NCI-H446 (cell line): Measurements from ENCODE around the gene SCN2A.
A peak's percentile ranks its signal among the peaks of the same experiment; 100 is the strongest.
"Not testable (repeated sequence)": the region's sequence is repeated elsewhere in the genome, so short reads cannot be mapped to it uniquely, and the experiment has no call there.

ENCODE experiments used
- DNase-seq, 2 experiments: peaks; one replicate each; lab custom pipeline; 2025; lab: John Stamatoyannopoulos, UW

Gene SCN2A

DNA sequence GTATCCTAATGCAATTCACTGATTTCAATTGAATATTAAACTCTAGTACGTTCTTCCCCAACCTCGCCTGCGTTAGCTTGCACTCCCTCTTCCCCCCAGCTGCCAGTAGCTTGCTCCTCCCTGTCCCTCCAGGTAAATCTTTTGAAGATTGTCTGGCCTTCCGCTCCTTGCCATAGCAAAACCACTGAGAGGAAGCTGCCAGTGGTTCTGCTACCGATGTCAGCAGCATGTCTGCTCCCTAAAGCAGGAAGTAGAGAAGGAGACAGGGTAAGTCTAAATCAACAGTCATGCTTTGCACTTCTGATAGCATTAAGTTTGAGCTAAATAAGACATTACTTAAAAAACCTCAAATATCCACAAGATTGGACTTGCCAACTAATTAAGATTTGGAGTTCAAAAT is 89.1 kb downstream of the SCN2A start:
- DNase-seq, result no peak

DNA sequence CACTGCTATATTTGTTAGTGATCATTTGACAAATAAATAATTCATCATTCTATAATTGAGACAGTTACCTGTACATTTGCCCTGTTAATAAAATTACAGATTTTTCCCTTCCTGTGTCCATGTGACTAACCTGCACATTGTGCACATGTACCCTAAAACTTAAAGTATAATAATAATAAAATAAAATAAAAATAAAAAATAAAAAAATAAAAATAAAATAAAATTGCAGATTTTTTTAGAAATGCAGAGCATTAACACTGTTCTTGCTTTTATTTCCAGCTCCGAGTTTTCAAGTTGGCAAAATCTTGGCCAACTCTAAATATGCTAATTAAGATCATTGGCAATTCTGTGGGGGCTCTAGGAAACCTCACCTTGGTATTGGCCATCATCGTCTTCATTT is 105.1 kb downstream of the SCN2A start:
- not testable (repeated sequence) for DNase-seq

DNA sequence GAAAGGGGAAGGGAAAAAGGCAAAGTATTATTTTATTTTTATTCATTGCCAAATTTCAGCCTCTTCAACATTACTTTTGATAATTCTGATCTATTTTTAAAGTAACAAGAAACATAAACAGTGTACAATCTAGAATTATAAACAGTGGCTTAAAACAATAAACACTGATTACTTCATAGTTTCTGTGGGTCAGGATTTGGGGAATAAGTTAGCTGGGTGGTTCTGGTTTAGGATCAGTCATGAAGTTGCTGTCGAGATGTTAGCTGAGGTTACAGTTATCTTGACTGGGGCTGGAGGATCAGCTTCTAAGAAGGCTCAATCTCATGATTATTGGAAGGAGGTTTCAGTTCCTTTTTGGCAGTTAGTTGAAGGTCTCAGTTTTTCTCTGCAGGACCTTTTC is 109.2 kb downstream of the SCN2A start:
- no peak for DNase-seq

- DNase-seq, result no peak
Observed at GRCh38 chr2:165349181-165349580, 110.0 kb downstream of the SCN2A start.

DNA sequence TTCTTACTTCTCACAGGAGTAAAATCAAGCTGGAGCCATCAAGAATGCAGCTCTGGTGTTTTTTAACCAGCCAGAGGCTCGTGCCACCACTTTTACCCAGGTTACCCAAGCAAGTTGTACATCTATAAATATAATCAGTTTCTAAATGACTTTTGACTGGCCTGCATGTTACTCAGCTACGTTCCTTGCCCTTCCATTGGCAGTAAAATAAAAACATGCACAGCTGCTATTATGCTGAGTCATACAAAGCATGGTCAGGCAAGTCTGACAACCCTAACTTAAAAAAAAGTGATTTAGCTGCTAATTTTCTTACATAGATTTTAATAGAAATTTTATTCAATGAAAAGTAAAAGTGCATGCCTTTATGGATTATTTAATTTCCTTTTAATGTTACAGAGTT is 118.5 kb downstream of the SCN2A start:
- DNase-seq, result peak; percentile 32 to 79

DNA sequence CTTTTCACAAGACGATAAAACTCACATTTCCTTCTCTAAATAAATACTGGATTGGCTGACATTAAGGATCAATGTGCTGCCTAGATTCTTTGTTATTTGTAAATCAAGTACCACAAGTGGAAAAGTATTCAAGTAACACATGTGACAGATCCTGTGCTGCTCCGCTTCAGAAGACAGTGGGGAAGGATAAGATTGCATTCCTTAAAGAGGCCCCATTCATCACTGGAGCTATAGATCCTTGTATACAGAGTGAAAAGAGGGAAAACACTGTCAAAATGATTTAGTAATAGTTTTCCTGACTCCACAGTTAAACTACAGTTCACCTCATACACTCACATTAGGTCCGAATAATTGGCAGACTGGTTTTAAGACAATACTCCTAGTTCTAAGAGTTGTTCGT is 122.3 kb downstream of the SCN2A start:
- no peak for DNase-seq

DNA sequence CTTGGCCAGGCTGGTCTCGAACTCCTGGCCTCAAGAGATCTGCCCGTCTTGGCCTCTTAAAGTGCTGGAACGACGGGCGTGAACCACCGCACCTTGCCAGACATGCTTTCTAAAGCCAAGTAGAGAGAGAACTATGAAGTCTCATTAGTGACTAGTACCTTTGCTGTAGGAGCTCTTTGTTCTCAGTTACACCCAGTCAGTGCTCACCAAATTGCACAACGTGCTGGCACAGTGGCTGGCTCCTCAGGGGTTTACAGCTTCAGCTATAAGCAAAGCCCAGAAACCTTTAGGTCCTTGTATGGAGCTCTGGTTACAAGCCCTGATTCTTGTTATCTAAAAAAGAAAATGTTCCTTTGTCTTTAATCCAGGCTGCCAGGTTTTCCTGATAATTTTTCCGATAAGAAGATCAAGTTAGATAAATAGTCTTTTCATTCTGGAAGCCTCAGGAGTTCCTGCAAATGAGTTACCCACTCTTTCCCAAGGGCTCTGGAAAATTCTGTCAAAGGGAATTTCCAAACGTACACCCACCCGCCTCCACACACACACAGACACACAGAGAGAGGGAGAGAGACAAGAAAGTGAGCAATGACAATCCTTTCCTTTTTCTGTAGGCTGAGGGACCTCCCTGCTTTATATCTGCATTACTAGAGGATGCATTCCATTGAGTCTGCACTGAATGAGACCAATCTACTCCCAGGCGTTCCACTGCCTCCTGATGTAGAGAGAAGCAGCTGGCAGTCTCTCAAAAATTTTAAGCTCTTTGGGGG is 130.1 kb downstream of the SCN2A start:
- no peak for DNase-seq

GRCh38 chr2:165369898-165370296 is 130.7 kb downstream of the SCN2A start:
- no peak for DNase-seq

DNA sequence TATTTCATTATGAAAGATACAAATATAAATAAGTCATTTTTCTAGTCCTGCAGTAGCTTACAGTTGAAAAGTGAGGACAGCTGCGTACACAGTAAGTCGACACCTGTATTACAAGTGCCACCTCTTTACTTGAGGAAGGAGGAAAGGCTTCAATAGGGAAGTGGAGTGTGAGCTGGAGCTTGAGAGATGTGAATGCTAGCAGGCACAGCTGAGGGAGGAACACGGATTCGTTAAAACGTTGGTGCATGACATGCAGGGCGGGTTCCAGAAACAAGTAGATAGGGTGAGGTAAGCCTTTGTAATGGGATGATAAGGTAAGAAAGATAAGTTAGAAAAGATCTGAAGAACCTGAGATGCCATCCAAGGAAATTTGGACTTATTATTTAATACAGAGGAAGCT is 132.1 kb downstream of the SCN2A start:
- DNase-seq, result no peak

DNA sequence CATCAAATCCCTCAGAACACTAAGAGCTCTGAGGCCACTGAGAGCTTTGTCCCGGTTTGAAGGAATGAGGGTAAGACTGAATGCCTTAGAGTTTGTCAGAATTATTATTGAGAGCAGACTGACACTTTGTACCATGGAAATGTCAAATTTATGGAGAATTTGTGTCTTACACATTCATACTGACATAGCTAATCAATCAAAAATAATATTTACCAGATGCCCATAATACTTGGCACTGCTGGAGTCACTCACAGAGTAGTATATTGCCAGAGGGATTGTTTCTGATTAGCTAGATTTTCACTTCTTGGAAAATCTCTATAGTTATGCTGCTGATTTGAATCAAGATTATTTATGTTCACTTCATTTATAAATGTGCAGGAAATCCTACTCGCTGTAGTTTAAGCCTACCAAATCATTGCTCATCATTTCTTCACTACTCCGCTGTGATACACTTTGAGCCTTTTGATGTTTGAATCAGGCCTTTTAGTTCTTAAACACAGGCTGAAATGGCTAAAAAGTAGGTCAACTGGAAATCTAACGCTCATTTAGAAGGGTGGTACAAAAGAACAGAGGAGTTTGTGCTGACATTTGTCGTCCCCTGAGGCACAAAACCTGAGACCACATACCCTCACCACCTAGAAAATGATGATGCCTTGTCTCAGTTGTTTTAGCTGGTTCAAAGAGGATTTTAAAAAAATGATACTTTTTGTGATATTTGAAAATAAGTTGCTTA is 134.2 kb downstream of the SCN2A start:
- DNase-seq, result no peak

DNA sequence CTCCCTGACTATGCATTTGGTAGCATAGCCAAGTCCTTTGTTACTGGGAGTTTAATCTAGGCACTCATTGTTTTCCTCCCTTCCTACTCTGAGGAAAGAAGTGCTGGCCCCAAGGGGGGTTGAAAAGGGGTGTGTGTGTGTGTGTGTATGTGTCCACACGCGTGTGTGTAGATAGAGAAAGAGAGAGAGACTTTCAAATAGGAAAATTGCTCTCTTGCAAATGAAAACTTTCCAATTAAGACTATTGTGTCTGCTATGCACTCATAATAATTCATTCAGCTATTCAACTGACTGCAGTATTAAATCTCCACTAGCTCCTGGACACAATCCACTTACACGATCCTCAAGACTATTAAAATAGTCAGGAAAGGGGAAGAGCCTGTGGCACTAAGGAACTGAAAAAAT is 137.4 kb downstream of the SCN2A start:
- DNase-seq, result no peak

GRCh38 chr2:165382362-165382761 is 143.1 kb downstream of the SCN2A start:
- DNase-seq, result no peak

DNA sequence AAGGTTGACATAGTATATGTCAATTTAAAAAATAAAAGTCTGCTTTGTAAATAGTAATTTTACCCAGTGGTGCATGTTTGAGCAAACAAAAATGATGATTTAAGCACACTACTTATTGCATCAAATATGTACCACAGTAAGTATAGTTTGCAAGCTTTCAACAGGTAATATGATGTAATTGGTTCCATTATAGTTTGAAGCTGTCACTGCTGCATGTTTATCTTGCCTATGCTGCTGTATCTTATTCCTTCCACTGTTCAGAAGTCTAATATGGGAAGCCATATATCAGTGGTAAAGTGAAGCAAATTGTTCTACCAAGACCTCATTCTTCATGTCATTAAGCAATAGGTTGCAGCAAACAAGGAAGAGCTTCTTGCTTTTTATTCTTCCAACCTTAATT is 151.7 kb downstream of the SCN2A start:
- DNase-seq, result no peak

DNA sequence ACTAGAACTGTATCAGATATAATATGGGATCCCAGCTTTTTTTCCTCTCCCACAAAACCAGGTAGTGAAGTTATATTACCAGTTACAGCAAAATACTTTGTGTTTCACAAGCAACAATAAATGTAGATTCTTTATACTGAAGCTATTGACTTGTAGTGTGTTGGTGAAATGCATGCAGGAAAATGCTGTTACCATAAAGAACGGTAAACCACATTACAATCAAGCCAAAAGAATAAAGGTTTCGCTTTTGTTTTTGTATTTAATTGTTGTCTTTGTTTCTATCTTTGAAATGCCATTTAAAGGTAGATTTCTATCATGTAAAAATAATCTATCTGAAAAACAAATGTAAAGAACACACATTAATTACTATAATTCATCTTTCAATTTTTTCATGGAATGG is 152.6 kb downstream of the SCN2A start:
- DNase-seq, result no peak

- not testable (repeated sequence) for DNase-seq
Observed at GRCh38 chr2:165398603-165399002, 159.4 kb downstream of the SCN2A start.

- DNase-seq, result peak; percentile 72 to 87
Observed at GRCh38 chr2:165401285-165401852, 162.2 kb downstream of the SCN2A start.

- no peak for DNase-seq
Observed at GRCh38 chr2:165402162-165402561, 162.9 kb downstream of the SCN2A start.

GRCh38 chr2:165406173-165406572 is 167.0 kb downstream of the SCN2A start:
- DNase-seq, result peak; percentile 61 to 84

GRCh38 chr2:165407466-165407865 is 168.3 kb downstream of the SCN2A start:
- DNase-seq, result no peak

- DNase-seq, result peak in 1 of 2 experiments; percentile 29
Observed at GRCh38 chr2:165408186-165408585, 169.0 kb downstream of the SCN2A start.

GRCh38 chr2:165410276-165410675 is 171.1 kb downstream of the SCN2A start:
- peak in 1 of 2 experiments; percentile 7 for DNase-seq

GRCh38 chr2:165414187-165414586 is 175.0 kb downstream of the SCN2A start:
- DNase-seq, result no peak

DNA sequence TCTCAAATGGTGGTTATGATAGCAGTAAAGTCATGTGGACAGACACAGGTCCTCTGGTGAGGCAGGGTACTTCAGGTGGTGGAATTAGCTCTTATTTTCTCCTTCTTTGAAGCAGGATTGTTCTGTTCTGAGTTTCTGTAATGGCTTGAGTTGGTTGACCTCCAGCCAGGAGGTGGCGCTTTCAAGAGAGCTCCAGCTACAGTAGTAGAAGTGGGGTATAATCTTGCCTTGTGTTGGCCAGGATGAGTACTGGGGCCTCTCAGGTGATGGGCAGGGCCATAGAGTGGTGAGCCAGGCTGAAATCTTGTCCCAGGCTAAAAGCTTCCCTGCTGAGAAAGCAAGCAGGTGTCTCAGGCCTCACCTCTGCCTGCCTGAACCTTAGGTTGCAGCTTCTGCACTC is 177.8 kb downstream of the SCN2A start:
- DNase-seq, result no peak
